Measurements from ENCODE around the gene CCDC88B. TPM values are rescaled to one million over a fixed set of nuclear protein-coding genes. Genes with fewer than 3 reads are reported as not detected.

Gene CCDC88B
- total RNA-seq, 1 experiment from 2014 or later: 14.7 TPM

DNA sequence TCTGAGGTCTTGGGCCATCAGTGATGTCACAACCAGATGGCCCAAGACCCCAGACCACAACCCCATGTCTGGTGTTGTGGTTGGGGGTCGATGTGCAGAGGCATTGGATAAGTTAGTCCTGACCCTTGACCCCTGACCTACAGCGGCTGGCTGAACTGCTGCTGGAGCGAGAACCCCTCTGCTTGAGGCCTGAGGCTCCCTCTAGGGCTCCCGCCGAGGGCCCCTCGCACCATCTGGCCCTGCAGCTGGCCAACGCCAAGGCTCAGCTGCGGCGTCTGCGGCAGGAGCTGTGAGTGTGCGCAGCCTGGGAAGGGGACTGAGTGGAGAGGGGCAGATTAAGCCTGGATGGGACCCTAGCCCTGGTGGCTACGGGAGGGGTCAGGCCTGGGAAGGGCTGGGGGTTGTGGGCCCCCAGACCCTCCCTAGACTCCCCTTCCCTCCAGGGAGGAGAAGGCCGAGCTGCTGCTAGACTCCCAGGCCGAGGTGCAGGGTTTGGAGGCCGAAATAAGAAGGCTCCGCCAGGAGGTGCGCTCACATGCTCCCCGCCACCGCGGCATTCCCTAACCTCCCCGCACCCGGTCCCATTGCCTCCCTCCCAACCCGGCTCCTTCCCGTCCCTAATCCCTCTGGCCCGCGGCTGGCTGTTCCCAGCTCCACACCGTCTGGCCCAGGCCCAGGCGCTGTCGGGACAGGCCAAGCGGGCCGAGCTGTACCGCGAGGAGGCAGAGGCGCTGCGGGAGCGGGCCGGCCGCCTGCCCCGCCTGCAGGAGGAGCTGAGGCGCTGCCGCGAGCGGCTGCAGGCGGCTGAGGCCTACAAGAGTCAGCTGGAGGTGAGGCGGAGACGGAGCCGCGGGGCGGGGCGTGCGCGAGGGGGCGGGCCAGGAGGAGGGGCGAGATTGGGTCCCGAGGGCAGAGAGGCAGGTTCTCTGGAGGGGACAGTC is 2.1 kb downstream of the CCDC88B start (continued):
- TF ChIP-seq, protein P1, sequence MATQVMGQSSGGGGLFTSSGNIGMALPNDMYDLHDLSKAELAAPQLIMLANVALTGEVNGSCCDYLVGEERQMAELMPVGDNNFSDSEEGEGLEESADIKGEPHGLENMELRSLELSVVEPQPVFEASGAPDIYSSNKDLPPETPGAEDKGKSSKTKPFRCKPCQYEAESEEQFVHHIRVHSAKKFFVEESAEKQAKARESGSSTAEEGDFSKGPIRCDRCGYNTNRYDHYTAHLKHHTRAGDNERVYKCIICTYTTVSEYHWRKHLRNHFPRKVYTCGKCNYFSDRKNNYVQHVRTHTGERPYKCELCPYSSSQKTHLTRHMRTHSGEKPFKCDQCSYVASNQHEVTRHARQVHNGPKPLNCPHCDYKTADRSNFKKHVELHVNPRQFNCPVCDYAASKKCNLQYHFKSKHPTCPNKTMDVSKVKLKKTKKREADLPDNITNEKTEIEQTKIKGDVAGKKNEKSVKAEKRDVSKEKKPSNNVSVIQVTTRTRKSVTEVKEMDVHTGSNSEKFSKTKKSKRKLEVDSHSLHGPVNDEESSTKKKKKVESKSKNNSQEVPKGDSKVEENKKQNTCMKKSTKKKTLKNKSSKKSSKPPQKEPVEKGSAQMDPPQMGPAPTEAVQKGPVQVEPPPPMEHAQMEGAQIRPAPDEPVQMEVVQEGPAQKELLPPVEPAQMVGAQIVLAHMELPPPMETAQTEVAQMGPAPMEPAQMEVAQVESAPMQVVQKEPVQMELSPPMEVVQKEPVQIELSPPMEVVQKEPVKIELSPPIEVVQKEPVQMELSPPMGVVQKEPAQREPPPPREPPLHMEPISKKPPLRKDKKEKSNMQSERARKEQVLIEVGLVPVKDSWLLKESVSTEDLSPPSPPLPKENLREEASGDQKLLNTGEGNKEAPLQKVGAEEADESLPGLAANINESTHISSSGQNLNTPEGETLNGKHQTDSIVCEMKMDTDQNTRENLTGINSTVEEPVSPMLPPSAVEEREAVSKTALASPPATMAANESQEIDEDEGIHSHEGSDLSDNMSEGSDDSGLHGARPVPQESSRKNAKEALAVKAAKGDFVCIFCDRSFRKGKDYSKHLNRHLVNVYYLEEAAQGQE (IDR thresholded peaks at IDR 0.05; ENCODE audit: low read depth): no peak

DNA sequence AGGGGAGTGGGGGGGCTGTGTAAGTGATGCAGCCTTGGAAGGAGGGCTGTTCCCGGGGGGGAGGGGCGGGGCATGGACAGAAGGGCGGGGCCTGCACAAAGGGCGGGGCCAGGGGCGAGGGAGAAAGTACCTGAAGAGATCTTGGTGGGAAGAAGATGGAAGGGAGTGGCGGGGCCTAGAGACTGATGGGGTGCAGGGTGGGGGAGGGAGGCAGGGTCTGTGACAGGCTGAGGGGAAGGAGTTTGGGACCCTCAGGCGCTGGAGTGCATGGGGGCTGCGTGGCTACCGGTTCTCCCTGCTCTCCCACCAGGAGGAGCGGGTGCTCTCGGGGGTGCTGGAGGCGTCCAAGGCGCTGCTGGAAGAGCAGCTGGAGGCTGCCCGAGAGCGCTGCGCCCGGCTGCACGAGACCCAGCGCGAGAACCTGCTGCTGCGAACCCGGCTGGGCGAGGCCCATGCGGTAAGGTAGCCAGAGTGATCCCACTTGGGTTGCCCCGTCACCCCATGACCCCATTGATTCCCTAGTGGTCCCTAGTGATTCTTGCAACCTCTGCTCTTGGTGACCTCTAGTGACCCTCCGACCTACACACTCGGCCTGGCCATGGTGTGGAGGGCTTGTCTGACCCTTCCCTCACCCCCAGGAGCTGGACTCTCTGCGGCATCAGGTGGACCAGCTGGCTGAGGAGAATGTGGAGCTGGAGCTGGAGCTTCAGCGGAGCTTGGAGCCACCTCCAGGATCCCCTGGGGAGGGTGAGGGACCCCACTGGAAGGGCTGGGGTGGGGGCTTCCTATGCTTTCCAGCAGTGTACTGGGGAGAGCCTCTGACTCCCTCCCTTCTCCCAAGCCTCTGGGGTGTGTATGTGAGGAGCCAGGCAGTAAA is 3.1 kb downstream of the CCDC88B start:
- no peaks in the 10 kb centered on the region for H3K9me2 ChIP-seq (ENCODE audit: insufficient read depth)
- no peaks in the 10 kb centered on the region for H3K79me2 ChIP-seq (ENCODE audit: insufficient read depth, low read length)
- RAD21 ChIA-PET (ENCODE audit: low non-redundant PET in 1 of 2, low total read pairs in 2 of 2, uncharacterized antibody in 2 of 2, unreplicated experiment in 2 of 2): interaction anchor here (0.6 to 2.7 kb wide), 4 partner anchors 11 to 138 kb away, joined by 4 to 14 read pairs (median 6); partner anchors contain the start of gene PRDX5 (in 1 of the 2)
- H4K20me1 ChIP-seq (ENCODE audit: insufficient read depth): no peaks in the 10 kb centered on the region
- CTCF ChIA-PET: interaction anchor here (0.9 to 3.9 kb wide), 7 partner anchors 11 to 306 kb away, joined by 3 to 46 read pairs (median 5); partner anchors contain the start of genes PRDX5, STIP1 and TRMT112
- DNase-seq (ENCODE audit: low read depth, low spot score) (no peak), ATAC-seq (peak; percentile 52)
- no peaks in the 10 kb centered on the region for H3K9me3 ChIP-seq (ENCODE audit: control insufficient read depth in 1 of 2, insufficient read depth in 1 of 2, low read depth in 1 of 2, low read length in 2 of 2)
- BruUV-seq (replicated peaks): no TSS peak
- peaks cover 14 to 39% of the 10 kb centered on the region in 2 experiments for H3K4me1 ChIP-seq (ENCODE audit: control insufficient read depth in 1 of 2, insufficient read depth in 2 of 2, low read length in 2 of 2)
- TF ChIP-seq CBX3 (IDR thresholded peaks at IDR 0.05; ENCODE audit: low read depth) (no peak), FOSL1 (IDR thresholded peaks at IDR 0.05; ENCODE audit: low read depth) (no peak), EGR1 (IDR thresholded peaks at IDR 0.05; ENCODE audit: low read depth) (no peak)
- TF ChIP-seq, protein P1 (IDR thresholded peaks at IDR 0.05; ENCODE audit: low read depth): no peak
- no peak overlapping the region for H3K9ac ChIP-seq (ENCODE audit: low read length)
- peak overlapping the region; percentile 92 for H3K4me2 ChIP-seq (ENCODE audit: low read length)
- no peaks in the 10 kb centered on the region for H3K36me3 ChIP-seq (ENCODE audit: control insufficient read depth in 1 of 2, insufficient read depth in 2 of 2, low read length in 2 of 2)
- peak overlapping the region; percentile 16 to 61; a peak in 2 of 4 replicates for H3K4me3 ChIP-seq (replicated peaks in 1 of 2; ENCODE audit: low read depth in 1 of 2, low read length in 2 of 2)
- intact Hi-C loops (cut with micrococcal nuclease): loop anchor here (5.0 kb wide), 1 partner anchor 36 kb away; the partner anchor contains the start of gene ESRRA
- H2AFZ ChIP-seq (ENCODE audit: low read depth, low read length, poor library complexity, severe bottlenecking): no peak overlapping the region
- H3K27ac ChIP-seq (ENCODE audit: low read depth, low read length): peak overlapping the region; percentile 58; the same call in 1 of the 2 replicates
- POLR2A ChIA-PET: interaction anchor here (0.5 to 1.4 kb wide), 10 partner anchors 10 to 1428 kb away, joined by 3 to 16 read pairs (median 5); partner anchors contain the start of genes PRDX5, STIP1 and TRMT112
- H3K27me3 ChIP-seq (ENCODE audit: insufficient read depth, low read length): no peaks in the 10 kb centered on the region

Measured in HCT116 (cell line).